Stimulated activated CD4-positive, alpha-beta T cell treated with anti-CD3 and anti-CD28 coated beads, Interleukin-2, amount 100 ng/mL, for 24 hours (primary cell): Measurements from ENCODE around the gene ZNF609.
"Not testable (repeated sequence)": the region's sequence is repeated elsewhere in the genome, so short reads cannot be mapped to it uniquely, and the experiment has no call there.

ENCODE experiments used
- DNase-seq, 2 donors: peaks; one replicate each; pipeline ENCODE4 v3.0.0-alpha.2; 2020

The ZNF609 gene

DNA sequence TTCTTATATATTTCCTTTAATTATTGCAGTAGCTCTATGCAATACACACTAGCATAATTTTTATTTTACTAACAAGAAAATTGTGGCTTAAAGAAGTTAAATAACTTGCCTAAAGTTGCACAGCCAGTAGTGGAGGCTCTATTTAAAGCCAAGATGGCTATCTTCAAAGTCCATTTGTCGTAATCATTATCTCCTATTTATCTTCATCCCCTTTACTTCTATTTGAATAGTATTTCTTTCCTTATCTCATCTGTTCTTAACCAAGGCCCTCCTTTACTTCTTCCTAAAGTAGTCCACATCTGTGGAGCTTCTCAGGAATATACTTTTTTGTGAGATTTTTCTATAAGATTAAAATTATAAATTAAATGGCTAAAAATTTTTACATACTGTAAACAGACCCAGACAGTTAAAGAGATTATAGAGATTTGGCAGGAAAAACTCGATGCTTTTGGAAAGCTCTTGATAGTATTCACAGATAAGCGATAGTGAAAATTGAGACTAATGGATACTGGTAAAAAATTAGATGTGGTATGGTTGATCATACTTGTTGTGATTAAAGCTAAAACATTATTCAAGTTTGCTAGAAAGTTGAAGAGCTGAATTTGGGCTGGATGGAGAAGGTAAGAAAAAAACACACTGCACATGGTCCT is 129.2 kb downstream of the ZNF609 start:
- DNase-seq: no peak

DNA sequence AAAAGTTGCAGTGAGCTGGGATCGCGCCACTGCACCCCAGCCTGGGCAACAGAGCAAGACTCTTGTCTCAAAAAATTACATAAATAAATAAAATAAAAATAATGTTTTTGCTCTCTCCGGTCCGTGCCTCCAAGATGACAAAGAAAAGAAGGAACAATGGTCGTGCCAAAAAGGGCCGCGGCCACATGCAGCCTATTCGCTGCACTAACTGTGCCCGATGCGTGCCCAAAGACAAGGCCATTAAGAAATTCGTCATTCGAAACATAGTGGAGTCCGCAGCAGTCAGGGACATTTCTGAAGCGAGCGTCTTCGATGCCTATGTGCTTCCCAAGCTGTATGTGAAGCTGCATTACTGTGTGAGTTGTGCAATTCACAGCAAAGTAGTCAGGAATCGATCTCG is 132.5 kb downstream of the ZNF609 start:
- DNase-seq: not testable (repeated sequence)

DNA sequence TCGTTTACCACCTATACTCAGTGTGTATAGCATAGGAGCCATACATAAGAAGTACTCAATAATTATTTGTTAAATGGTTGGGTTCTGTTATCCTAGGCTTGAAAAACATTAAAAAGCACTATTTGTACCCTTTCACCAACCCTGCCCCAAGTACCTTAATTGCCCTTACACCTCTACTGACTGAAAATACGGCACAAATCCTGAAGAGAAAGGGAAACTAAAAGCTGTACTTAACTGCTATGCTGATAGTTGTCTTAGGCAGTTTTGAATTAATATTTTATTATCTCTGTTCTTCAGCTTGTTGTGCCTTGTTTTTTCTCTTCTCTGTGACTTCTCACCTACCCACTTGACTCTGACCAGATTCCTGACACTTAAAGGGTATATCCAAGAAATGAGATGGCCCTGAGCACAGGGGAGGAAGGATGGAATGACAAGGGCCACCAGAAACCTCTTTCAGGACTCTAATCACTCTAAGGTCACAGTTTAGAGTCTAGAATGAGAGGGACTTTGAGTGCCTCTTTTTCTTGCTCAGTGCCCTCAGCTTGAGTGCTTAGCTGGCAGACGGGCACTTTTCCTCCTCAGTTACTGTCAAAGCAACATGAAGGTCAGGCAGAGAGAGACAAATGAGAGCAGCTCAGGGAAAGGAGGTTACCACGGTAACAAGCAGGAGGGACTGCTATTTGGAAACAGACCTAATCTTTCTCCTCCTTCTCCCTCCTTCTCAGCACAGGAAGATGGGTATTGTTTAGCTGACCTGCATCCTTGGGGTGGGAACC is 136.5 kb downstream of the ZNF609 start:
- no peak for DNase-seq

DNA sequence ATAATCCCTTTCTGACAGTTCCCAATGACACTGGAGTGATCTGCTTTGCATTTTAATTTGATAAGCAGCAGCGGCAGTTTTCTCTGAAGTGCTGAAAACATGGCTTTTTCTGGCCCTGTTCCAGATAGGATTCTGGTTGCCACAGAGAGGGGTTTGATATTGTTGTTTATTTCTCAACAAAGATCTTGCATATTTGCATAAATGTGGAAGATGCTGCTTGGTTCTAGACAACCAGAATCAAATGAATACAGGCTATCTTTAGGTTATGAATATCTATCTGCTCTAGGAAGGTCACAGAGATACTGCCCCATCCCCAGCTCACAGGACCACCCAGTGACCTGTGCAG is 137.1 kb downstream of the ZNF609 start:
- DNase-seq: no peak

DNA sequence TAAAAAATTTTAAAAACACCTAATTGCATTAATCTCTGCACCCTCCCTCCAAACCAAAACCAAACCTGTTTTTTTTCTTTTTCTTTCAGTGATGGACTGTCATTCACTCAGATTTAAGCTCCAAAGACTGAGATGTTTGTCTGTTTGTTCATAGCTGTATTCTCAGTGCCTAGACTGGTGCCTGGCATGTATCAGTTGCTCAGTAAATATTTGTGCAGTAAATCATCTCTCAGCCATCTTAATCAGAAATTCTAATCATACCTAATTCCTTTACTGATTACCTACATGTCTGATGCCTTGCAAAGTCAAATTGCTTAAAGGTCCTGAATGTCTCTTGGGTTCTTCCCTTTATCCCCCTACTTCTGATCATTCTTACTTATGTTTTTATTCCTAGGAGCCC is 138.8 kb downstream of the ZNF609 start:
- DNase-seq: no peak

- no peak for DNase-seq
Observed at GRCh38 chr15:64599716-64600115, 139.3 kb downstream of the ZNF609 start.

- no peak for DNase-seq
Observed at GRCh38 chr15:64600794-64601193, 140.4 kb downstream of the ZNF609 start.

GRCh38 chr15:64604319-64604718 is 143.9 kb downstream of the ZNF609 start:
- no peak for DNase-seq

DNA sequence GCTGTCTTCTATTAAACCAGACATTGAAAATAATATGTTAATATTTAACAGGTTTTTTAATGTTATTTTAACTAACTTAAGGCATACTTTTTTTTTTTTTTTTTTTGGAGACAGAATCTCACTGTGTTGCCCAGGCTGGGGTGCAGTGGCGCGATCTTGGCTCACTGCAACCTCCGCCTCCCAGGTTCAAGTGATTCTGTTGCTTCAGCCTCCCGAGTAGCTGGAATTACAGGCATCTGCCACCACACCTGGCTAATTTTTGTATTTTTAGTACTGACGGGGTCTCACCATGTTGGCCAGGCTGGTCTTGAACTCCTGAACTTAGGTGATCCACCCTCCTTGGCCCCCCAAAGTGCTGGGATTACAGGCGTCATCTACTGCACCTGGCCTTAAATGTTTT is 147.0 kb downstream of the ZNF609 start:
- not testable (repeated sequence) for DNase-seq

GRCh38 chr15:64610257-64610919 is 150.0 kb downstream of the ZNF609 start:
- no peak for DNase-seq

- DNase-seq: no peak
Observed at GRCh38 chr15:64611085-64611725, 150.8 kb downstream of the ZNF609 start.

- DNase-seq: no peak
Observed at GRCh38 chr15:64614519-64614918, 154.1 kb downstream of the ZNF609 start.

DNA sequence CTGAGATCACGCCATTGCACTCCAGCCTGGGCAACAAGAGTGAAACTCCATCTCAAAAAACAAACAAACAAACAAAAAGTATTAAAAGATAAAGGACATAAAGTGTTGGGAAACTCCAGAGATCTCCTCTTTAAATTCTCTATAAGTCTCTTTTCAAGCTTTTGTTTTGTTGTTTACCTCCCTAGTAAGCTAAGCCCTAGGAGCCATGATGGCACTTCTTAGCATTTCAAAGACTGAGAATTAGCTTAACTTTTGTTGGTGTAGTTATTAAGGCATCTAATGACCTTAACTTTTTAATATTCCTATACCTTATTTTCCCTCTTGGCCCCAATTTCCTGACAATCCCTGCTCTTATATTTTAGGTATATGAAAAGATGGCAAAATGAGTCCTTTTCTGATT is 157.3 kb downstream of the ZNF609 start:
- no peak for DNase-seq

GRCh38 chr15:64618138-64618537 is 157.8 kb downstream of the ZNF609 start:
- DNase-seq: no peak

DNA sequence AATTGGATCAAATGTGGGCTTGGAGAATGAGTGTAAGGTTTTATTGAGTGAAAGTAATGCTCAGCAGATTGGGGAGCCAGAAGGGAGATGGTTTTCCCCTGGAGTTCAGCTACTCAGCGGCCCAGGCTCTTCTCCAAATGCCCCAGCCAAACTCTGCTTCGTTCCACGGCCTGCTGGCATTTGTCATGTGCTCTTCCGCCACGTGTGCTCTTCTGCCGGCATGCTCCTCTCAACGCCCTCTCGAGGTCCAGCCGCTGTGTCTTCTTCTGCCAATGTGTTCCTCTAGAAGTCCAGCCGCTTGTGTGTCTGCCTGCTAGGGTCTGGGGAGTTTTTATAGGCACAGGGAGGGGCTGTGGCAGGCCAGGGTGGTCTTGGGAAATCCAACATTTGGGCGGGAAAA is 158.2 kb downstream of the ZNF609 start:
- DNase-seq: no peak

DNA sequence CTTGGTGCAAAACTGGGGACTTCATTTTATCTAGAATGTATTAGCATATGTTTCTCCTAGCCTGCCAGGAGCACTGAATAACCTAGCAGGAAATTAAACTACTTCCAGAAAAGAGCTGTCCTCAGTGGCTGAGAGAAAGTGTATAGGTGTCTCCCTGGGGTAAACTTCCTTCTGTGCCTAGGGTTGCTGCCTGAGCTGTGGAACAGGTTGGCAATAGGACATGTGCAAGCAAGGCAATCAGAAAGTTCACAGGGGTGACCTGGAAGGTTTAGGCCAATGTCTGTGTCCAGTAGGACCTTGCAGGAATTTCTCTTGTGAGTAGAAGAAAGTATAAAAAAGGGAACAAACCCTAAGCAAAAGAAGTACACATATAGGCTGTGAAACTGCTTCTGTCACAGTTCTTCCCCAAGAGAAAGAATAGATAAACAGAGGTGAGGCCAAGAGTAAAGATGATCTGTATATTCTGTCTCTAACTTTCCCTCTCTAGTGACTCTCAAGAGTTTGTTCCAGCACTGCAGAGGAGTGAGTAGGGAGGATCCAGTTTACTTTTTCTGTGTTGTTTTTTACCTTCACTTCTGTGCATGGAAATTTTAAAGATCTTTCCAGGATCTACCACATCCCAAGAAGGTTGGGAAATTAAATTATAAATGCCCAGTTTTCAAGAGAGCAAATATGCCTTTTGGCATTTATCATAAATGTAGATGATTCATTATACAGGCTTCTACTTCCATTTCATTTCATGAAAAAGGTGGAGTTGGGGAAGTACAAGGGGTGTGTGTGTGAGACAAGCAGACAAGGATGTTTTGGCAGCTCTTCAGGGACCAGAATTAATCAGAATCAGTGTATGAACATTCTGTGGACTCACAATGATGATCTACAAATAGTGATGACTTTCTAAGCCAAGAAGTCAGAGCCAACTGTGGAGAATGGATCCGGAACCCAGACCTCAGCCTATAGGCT is 159.8 kb downstream of the ZNF609 start:
- DNase-seq: no peak

GRCh38 chr15:64621056-64621455 is 160.7 kb downstream of the ZNF609 start:
- no peak for DNase-seq

DNA sequence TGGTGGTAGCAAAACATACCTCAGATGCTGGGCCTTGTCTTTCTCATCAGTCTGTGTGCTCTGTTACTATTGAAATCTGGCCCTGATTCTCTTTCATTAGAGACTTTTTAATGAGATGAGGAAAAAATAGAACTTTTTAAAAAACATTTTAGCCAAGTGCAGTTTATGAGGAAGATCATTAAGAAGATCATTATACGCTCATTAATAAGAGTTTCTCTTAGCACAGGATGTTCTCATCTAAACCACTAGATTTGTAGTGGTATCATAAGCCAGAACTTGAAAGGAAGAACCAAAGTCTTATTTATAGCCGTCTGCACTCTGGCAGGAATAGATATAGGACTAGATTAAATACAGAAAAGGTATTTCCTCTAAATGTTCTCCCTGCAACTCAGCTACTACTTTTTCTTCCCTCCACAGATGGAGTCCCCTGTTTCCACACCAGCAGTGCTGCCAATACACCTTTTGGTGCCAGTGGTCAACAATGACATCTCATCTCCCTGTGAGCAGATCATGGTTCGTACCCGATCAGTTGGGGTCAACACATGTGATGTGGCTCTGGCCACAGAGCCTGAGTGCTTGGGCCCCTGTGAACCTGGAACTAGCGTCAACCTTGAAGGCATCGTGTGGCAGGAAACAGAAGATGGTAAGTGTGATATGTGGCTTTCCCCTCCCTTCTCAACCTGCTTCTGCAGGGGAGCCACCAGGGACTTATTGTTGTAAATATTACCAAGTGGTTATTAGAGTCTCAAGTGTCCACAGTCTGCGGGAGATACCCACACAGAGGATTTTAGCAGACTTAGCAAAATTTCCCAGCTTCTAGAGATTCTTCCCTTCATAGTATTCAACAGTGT is 162.3 kb downstream of the ZNF609 start:
- DNase-seq: peak; percentile 23 to 38

DNA sequence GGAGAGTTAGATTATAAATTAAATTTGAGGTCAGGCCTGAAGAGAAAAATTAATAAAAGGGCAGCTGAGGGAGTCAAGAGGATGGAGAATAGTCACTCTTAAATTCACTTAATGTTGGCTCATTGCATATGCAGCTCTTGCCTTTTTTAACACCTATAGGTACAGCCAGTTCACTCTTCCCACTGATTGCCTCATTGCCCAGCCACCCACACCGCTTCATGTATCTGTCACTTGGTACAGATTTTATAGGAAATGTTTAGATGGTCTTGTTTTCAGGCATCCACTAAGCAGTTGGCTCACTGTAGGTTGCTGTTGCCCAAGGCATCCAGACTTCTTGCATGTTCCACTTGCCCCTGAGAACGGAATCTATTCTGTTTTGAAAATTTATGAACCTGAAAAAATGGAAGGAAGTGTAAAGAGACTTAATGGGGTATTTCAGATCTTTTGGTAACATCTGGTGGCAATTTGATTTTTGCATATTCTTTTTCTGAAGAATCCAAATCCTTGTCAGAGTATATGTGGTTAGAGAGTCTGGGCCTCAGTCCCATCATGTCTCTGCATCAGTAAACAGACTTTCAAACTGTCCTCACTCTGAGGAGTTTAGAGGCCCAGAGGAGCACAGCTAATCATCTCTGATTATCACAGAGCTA is 163.1 kb downstream of the ZNF609 start:
- DNase-seq: peak; percentile 35 to 49

- no peak for DNase-seq
Observed at GRCh38 chr15:64624242-64624641, 163.9 kb downstream of the ZNF609 start.

GRCh38 chr15:64629063-64629462 is 168.7 kb downstream of the ZNF609 start:
- no peak for DNase-seq
